ENCODE data around the gene LTA4H. TPM values are rescaled to one million over a fixed set of nuclear protein-coding genes. Genes with fewer than 3 reads are reported as not detected.
"Not testable (repeated sequence)": the region's sequence is repeated elsewhere in the genome, so short reads cannot be mapped to it uniquely, and the experiment has no call there.

The LTA4H gene
- total and polyA plus RNA-seq, 9 donors: 82.8 to 282 (median 106) TPM

DNA sequence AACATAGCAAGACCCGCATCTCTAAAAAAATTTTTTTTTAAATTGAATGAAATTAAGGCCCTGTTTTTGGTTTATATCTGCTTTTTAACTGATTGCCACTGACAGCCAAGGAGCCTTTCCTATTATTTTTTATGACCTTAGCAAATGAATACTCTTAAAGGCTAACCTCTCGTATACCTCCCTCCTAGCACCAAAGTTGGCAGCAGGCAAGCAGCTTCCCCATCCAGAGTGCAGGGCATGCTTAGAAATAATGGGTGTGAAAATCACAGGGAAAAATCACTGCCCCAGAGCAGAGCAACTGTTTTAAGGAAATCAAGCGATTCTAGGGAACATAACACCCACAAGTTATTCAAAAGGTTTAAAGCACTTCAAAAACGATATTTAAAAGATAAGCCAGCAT is 59.9 kb downstream of the LTA4H start:
- H3K27me3 ChIP-seq: no peaks in the 10 kb centered on the region
- H3K9me3 ChIP-seq: no peaks in the 10 kb centered on the region
- no peak for DNase-seq
- TF ChIP-seq, protein P1, sequence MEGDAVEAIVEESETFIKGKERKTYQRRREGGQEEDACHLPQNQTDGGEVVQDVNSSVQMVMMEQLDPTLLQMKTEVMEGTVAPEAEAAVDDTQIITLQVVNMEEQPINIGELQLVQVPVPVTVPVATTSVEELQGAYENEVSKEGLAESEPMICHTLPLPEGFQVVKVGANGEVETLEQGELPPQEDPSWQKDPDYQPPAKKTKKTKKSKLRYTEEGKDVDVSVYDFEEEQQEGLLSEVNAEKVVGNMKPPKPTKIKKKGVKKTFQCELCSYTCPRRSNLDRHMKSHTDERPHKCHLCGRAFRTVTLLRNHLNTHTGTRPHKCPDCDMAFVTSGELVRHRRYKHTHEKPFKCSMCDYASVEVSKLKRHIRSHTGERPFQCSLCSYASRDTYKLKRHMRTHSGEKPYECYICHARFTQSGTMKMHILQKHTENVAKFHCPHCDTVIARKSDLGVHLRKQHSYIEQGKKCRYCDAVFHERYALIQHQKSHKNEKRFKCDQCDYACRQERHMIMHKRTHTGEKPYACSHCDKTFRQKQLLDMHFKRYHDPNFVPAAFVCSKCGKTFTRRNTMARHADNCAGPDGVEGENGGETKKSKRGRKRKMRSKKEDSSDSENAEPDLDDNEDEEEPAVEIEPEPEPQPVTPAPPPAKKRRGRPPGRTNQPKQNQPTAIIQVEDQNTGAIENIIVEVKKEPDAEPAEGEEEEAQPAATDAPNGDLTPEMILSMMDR (IDR thresholded peaks at IDR 0.05): no peak
- H3K27ac ChIP-seq: no peak overlapping the region
- H3K4me3 ChIP-seq: no peak overlapping the region
- no peaks in the 10 kb centered on the region for H3K36me3 ChIP-seq
- intact Hi-C loops (cut with DNase I): no loop called here
- WGBS, 3 donors: 86 to 90% (median 89%) methylated on average over 4 of the region's 4 CpGs
- no peaks in the 10 kb centered on the region for H3K4me1 ChIP-seq (ENCODE audit: insufficient read depth)

DNA sequence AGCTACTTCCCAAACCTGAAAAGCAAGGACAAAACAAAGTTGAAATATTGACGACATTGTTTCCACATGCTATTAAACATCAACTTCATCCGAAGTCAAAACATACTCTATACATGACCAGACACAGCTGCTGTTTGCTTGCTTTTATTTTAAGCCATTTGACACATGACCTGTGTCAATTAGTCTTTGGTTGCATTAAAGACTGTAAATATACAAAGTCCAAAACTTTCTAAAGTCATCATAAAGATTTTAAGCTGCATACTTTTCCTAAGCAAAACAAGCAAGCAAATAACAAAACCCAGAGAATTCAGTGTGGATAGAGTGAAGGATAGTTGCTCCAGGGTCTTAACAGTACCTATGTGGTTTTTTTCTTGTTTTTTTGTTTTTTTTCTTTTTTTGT is 61.0 kb downstream of the LTA4H start:
- TF ChIP-seq EP300 (IDR thresholded peaks at IDR 0.05): no peak
- no peak for TF ChIP-seq POLR2A (IDR thresholded peaks at IDR 0.05)
- TF ChIP-seq, protein P1 (IDR thresholded peaks at IDR 0.05): no peak
- intact Hi-C loops (cut with DNase I): no loop called here
- Histone ChIP-seq H3K36me3 (no peaks in the 10 kb centered on the region), H3K4me1 (ENCODE audit: insufficient read depth) (no peaks in the 10 kb centered on the region), H3K27me3 (no peaks in the 10 kb centered on the region), H3K9me3 (no peaks in the 10 kb centered on the region), H3K4me3 (no peak overlapping the region), H3K27ac (no peak overlapping the region)
- 31 to 58% (median 39%) methylated on average over 2 of the region's 2 CpGs for WGBS, 3 donors
- DNase-seq: no peak

DNA sequence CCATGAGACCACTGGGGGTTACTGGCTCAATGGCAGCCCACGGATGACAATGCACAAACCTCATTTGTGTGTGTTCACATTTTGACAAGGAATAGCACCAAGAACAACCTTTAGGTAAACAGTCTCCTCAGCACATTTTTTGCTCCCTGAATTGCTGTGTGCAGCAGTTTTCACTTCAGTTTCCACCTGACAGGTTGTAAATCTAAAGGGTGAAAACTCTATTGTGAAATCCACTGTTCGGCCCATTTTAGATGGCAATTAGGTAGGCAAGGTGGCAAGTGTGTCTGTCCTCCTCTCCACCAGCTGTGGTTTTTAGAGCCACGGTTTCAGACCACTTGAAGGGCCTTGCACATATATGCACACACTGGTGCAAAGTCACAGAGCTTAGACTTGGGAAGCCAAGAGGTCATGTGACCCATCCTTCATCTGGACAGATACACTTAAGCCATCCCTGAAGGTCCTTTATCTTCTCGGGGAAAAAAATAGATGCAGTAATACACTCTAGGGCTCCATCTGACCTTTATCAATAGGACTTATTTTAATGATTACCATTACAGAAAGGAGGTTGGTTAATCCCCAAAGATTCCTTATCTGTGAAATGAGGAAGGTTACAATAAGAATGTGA is 62.4 kb downstream of the LTA4H start:
- TF ChIP-seq EP300 (IDR thresholded peaks at IDR 0.05) (no peak), POLR2A (IDR thresholded peaks at IDR 0.05) (no peak)
- TF ChIP-seq, protein P1 (IDR thresholded peaks at IDR 0.05): no peak
- Histone ChIP-seq H3K27ac (no peak overlapping the region), H3K36me3 (no peaks in the 10 kb centered on the region), H3K27me3 (no peaks in the 10 kb centered on the region), H3K4me1 (ENCODE audit: insufficient read depth) (no peaks in the 10 kb centered on the region), H3K4me3 (no peak overlapping the region), H3K9me3 (no peaks in the 10 kb centered on the region)
- DNase-seq: no peak
- 51 to 65% (median 59%) methylated on average over 4 of the region's 4 CpGs for WGBS, 3 donors
- intact Hi-C loops (cut with DNase I): no loop called here

DNA sequence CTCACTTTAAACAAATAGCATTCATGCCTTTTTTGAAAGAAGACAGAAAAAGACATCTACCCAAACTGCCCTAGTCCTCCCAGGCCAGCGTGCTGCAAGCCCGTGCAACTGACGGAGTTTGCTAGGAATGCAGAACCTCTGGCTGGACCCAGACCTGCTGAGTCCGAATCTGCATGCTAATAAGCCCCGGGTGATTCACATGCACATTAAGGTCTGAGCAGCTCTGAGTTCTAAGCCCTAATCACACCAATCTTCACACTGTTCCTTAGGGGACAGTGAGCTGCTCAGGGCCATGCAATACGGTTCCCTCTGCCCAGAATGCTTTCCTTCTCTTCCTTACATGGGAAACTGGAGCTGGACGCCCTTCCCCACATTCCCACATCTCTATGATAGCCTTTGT is 64.5 kb downstream of the LTA4H start:
- no peaks in the 10 kb centered on the region for H3K36me3 ChIP-seq
- TF ChIP-seq, protein P1 (IDR thresholded peaks at IDR 0.05): no peak
- no peak for TF ChIP-seq EP300 (IDR thresholded peaks at IDR 0.05)
- TF ChIP-seq POLR2A (IDR thresholded peaks at IDR 0.05): no peak
- H3K4me1 ChIP-seq (ENCODE audit: insufficient read depth): no peaks in the 10 kb centered on the region
- DNase-seq: no peak
- H3K27ac ChIP-seq: no peak overlapping the region
- no peaks in the 10 kb centered on the region for H3K9me3 ChIP-seq
- no peak overlapping the region for H3K4me3 ChIP-seq
- WGBS, 3 donors: 56 to 68% (median 59%) methylated on average over 7 of the region's 7 CpGs
- H3K27me3 ChIP-seq: no peaks in the 10 kb centered on the region
- intact Hi-C loops (cut with DNase I): no loop called here

DNA sequence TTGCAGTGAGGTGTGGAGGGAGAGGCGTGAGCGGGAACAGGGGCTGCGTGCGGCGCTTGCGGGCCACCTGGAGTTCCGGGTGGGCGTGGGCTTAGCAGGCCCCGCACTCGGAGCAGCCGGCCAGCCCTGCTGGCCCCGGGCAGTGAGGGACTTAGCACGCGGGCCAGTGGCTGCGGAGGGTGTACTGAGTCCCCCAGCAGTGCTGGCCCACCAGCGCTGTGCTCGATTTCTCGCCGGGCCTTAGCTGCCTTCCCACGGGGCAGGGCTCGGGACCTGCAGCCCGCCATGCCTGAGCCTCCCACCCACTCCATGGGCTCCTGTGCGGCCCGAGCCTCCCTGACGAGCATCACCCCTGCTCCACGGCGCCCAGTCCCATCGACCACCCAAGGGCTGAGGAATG is 66.3 kb downstream of the LTA4H start:
- H3K4me1 ChIP-seq (ENCODE audit: insufficient read depth); intact Hi-C loops (cut with DNase I): not testable (repeated sequence)

More for the DNA sequence above, 66.3 kb downstream of the LTA4H start:
- DNase-seq, H3K9me3 ChIP-seq, H3K4me3 ChIP-seq, H3K36me3 ChIP-seq, H3K27ac ChIP-seq, H3K27me3 ChIP-seq: not testable (repeated sequence)
- 95% methylated on average over 24 to 28 of the region's 28 CpGs for WGBS, 3 donors

Data from ovary (tissue), 9 donors.